HG03521 (cell line): ENCODE data around the gene ADARB2.

Experiments
- ATAC-seq: cut with Tn5 transposase; IDR thresholded peaks from one replicate; pipeline ENCODE4 v1.9.1; 2021; ENCODE audit warnings: mild to moderate bottlenecking, moderate library complexity; ENCODE audit not compliant: unreplicated experiment

ADARB2 gene

DNA sequence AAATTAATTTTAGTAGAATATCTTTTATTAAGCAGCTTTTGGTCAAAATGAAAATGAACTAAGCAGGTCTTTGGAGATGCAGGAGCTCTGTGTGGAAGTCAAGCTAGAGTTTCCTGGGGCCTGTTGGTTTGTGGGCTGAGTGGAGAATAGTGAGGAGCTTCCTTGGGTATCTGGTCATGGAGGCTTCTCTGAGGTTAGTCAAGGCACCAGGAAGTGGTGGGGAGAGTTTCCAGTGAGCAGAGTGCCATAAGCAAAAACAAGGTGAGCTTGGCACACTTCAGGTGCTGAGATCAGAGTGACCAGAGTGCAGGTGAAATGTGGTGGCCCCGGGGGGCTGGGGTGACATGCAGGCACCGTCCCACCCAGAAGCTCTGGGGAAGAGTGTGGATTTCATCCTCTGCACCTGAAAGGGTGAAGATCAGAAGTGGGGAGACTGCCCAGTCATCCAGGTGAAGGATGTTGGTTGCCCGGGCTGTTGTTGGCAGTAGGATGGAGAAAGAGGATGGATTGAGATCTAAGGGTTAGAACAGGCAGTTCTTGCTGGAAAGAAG, 603.8 kb downstream of the ADARB2 start:
- ATAC-seq, result no peak

DNA sequence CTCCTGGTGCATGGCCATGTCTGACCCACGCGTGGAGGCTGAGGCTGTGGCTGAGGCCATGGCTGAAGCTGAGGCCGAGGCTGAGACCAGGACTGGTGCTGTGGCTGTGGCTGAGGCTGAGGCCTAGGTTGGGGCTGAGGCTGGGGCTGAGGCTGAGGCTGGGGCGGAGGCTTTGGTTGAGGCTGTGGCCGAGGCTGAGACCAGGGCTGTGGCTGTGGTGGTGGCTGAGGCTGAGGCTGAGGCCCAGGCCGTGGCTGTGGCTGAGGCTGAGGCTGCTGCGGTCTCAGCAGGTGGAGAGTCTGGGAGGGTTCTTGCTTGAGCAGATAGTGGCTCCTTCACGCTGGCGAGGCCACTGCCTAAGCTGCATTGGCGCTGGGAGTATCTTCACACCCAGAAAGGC, 604.7 kb downstream of the ADARB2 start:
- ATAC-seq, result no peak

- no peak for ATAC-seq
Observed at GRCh38 chr10:1130995-1131790, 606.1 kb downstream of the ADARB2 start.

GRCh38 chr10:1130226-1130625, 607.1 kb downstream of the ADARB2 start:
- no peak for ATAC-seq

- no peak for ATAC-seq
Observed at GRCh38 chr10:1128649-1129048, 608.7 kb downstream of the ADARB2 start.

- no peak for ATAC-seq
Observed at GRCh38 chr10:1128115-1128514, 609.2 kb downstream of the ADARB2 start.

DNA sequence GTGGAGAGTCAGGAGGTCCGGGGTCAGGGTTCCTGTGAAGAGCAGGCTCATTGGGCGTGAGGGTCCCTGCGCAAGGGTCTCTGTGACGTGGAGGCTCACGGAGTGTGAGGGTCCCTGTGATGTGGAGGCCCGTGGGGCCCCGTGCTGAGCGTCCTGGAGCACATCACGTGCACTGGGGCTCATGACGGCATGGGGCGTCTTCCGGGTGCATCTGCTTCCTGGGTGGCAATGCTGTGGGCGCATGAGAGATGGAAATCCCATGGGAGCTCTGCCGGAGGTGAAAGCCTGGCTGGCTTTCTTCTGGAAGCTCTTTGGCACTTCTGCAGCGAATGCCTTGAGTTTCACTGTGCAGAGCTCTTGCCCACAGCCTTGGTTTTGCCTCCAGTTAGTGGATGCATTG, 609.7 kb downstream of the ADARB2 start:
- ATAC-seq, result no peak
